WTC11 (cell line): ENCODE data around the gene AK8. TPM values are rescaled to one million over a fixed set of nuclear protein-coding genes. Genes with fewer than 3 reads are reported as not detected.

Experiments
- ATAC-seq: fragments of 200-7000 bp; cut with Tn5 transposase; 2 replicates; pipeline ENCODE4 v1.10.0; 2021; ENCODE audit warnings: mild to moderate bottlenecking, moderate library complexity
- CTCF ChIA-PET: fragments of 300-600 bp; sonication (Branson Sonifier 250); formaldehyde crosslinking; loops from one replicate; lab custom pipeline; 2021; ENCODE audit warnings: antibody characterized with exemption; lab: Charles Lee
- POLR2A ChIA-PET: fragments of 350-600 bp; sonication (Branson Sonifier 250); formaldehyde crosslinking; loops from one replicate; lab custom pipeline; 2021; ENCODE audit warnings: antibody characterized with exemption; lab: Charles Lee
- DNase-seq: peaks from one replicate; pipeline ENCODE4 v3.0.0; 2021; ENCODE audit warnings: low spot score
- H3K27ac Mint-ChIP-seq: 2 replicates; pipeline ENCODE4 v1.8.0; 2021; ENCODE audit warnings: mixed read lengths
- H3K27me3 Mint-ChIP-seq: 2 replicates; pipeline ENCODE4 v1.8.0; 2021; ENCODE audit warnings: low read depth, mild to moderate bottlenecking, moderate library complexity, mixed read lengths
- H3K36me3 Mint-ChIP-seq: 2 replicates; pipeline ENCODE4 v1.8.0; 2021; ENCODE audit warnings: mixed read lengths
- H3K4me1 Mint-ChIP-seq: 2 replicates; pipeline ENCODE4 v1.8.0; 2022; ENCODE audit warnings: mixed read lengths
- H3K4me3 Mint-ChIP-seq: 2 replicates; pipeline ENCODE4 v1.8.0; 2021; ENCODE audit warnings: mild to moderate bottlenecking, moderate library complexity, mixed read lengths
- H3K9me3 Mint-ChIP-seq: 2 replicates; pipeline ENCODE4 v1.8.0; 2021; ENCODE audit warnings: mixed read lengths
- ATF3 ChIP-seq: sonication (generic); formaldehyde crosslinking; conservative IDR thresholded peaks from 2 replicates; pipeline ENCODE4 v1.8.1; 2022; ENCODE audit warnings: mild to moderate bottlenecking, missing genetic modification reagents
- CDX4 ChIP-seq: fragments of 250-450 bp; sonication (Bioruptor Pico); IDR thresholded peaks from 2 replicates; pipeline ENCODE4 v1.9.0; 2021; ENCODE audit warnings: moderate library complexity, mild to moderate bottlenecking, inconsistent platforms, borderline replicate concordance
- CTCF ChIP-seq: fragments of 200-600 bp; IDR thresholded peaks from 2 replicates; pipeline ENCODE4 v1.8.0; 2022; ENCODE audit warnings: antibody characterized with exemption
- E2F4 ChIP-seq: sonication (generic); formaldehyde crosslinking; IDR thresholded peaks from 2 replicates; pipeline ENCODE4 v1.8.1; 2022; ENCODE audit warnings: low read depth, mild to moderate bottlenecking, moderate library complexity, missing genetic modification reagents, borderline replicate concordance
- E2F5 ChIP-seq: sonication (generic); formaldehyde crosslinking; IDR thresholded peaks from 2 replicates; pipeline ENCODE4 v1.8.1; 2022; ENCODE audit warnings: mild to moderate bottlenecking, moderate library complexity, missing genetic modification reagents
- ESRRA ChIP-seq: sonication (generic); formaldehyde crosslinking; IDR thresholded peaks from 2 replicates; pipeline ENCODE4 v1.8.1; 2022; ENCODE audit warnings: mild to moderate bottlenecking, missing genetic modification reagents, borderline replicate concordance
- ETV6 ChIP-seq: sonication (generic); formaldehyde crosslinking; IDR thresholded peaks from 2 replicates; pipeline ENCODE4 v1.8.1; 2022; ENCODE audit warnings: mild to moderate bottlenecking, missing genetic modification reagents
- FOXJ3 ChIP-seq: sonication (generic); formaldehyde crosslinking; IDR thresholded peaks from 2 replicates; pipeline ENCODE4 v1.9.0; 2021; ENCODE audit warnings: missing genetic modification reagents, mild to moderate bottlenecking, borderline replicate concordance
- FOXK1 ChIP-seq: sonication (generic); formaldehyde crosslinking; IDR thresholded peaks from 2 replicates; pipeline ENCODE4 v1.8.0; 2022; ENCODE audit warnings: mild to moderate bottlenecking, moderate library complexity, missing genetic modification reagents
- FOXP1 ChIP-seq: sonication (generic); formaldehyde crosslinking; IDR thresholded peaks from 2 replicates; pipeline ENCODE4 v1.8.0; 2022; ENCODE audit warnings: missing genetic modification reagents, mild to moderate bottlenecking, moderate library complexity, borderline replicate concordance
- GTF2I ChIP-seq: fragments of 250-450 bp; sonication (Bioruptor Pico); conservative IDR thresholded peaks from 2 replicates; pipeline ENCODE4 v1.4.0; 2021; ENCODE audit warnings: mild to moderate bottlenecking
- JAZF1 ChIP-seq: fragments of 250-450 bp; sonication (Bioruptor Pico); IDR thresholded peaks from 2 replicates; pipeline ENCODE4 v1.9.0; 2021; ENCODE audit warnings: moderate library complexity, mild to moderate bottlenecking, inconsistent platforms
- NR2C2 ChIP-seq: sonication (generic); formaldehyde crosslinking; IDR thresholded peaks from 2 replicates; pipeline ENCODE4 v1.8.0; 2022; ENCODE audit warnings: mild to moderate bottlenecking, missing genetic modification reagents
- SP1 ChIP-seq: sonication (generic); formaldehyde crosslinking; conservative IDR thresholded peaks from 2 replicates; pipeline ENCODE4 v1.8.1; 2022; ENCODE audit warnings: missing genetic modification reagents
- TCF7 ChIP-seq: sonication (generic); formaldehyde crosslinking; IDR thresholded peaks from 2 replicates; pipeline ENCODE4 v1.8.0; 2022; ENCODE audit warnings: mild to moderate bottlenecking, low read depth, missing genetic modification reagents, moderate library complexity
- ZMAT4 ChIP-seq: fragments of 250-450 bp; sonication (Bioruptor Pico); IDR thresholded peaks from 2 replicates; pipeline ENCODE4 v1.9.0; 2021; ENCODE audit warnings: mild to moderate bottlenecking
- ZNF138 ChIP-seq: sonication (generic); formaldehyde crosslinking; conservative IDR thresholded peaks from 2 replicates; pipeline ENCODE4 v1.8.1; 2022; ENCODE audit warnings: mild to moderate bottlenecking, moderate library complexity, missing genetic modification reagents
- ZNF263 ChIP-seq: sonication (generic); formaldehyde crosslinking; IDR thresholded peaks from 2 replicates; pipeline ENCODE4 v1.8.1; 2022; ENCODE audit warnings: low read depth, mild to moderate bottlenecking, moderate library complexity, missing genetic modification reagents
- ZNF317 ChIP-seq: sonication (generic); formaldehyde crosslinking; IDR thresholded peaks from 2 replicates; pipeline ENCODE4 v1.8.1; 2023; ENCODE audit warnings: low read depth, mild to moderate bottlenecking, moderate library complexity, missing genetic modification reagents, borderline replicate concordance
- ZNF396 ChIP-seq: fragments of 250-450 bp; sonication (Bioruptor Pico); IDR thresholded peaks from 2 replicates; pipeline ENCODE4 v1.8.0; 2021; ENCODE audit warnings: mild to moderate bottlenecking, moderate library complexity, borderline replicate concordance
- ZNF416 ChIP-seq: fragments of 250-450 bp; sonication (Bioruptor Pico); IDR thresholded peaks from 2 replicates; pipeline ENCODE4 v1.9.0; 2021; ENCODE audit warnings: mild to moderate bottlenecking, inconsistent platforms
- ZNF425 ChIP-seq: fragments of 250-450 bp; sonication (Bioruptor Pico); conservative IDR thresholded peaks from 2 replicates; pipeline ENCODE4 v1.9.0; 2021; ENCODE audit warnings: mild to moderate bottlenecking
- ZSCAN18 ChIP-seq: fragments of 250-450 bp; sonication (Bioruptor Pico); IDR thresholded peaks from 2 replicates; pipeline ENCODE4 v2.1.2; 2022; ENCODE audit warnings: mild to moderate bottlenecking, moderate library complexity
- total RNA-seq: library from RNA; stranded (reverse); gene quantifications from 3 replicates; pipeline ENCODE4 v1.2.3, GENCODE V29; 2021

AK8 gene
- total RNA-seq, 1 experiment from 2014 or later, result 0.48 TPM

GRCh38 chr9:132896264-132896663, 18.2 kb upstream of the AK8 start (continued):
- TF ChIP-seq ATF3 (no peak), JAZF1 (CRISPR knock-in tag) (no peak), E2F4 (CRISPR knock-in tag) (no peak), ESRRA (CRISPR knock-in tag) (no peak), SP1 (no peak), ZNF138 (CRISPR knock-in tag) (no peak), ZNF317 (CRISPR knock-in tag) (no peak), ZNF263 (CRISPR knock-in tag) (no peak)

- DNase-seq (no peak), ATAC-seq (no peak)
- Mint-ChIP-seq H3K27ac (no peak overlapping the region), H3K4me3 (no peak overlapping the region), H3K36me3 (peaks cover 38% of the 10 kb centered on the region), H3K4me1 (no peaks in the 10 kb centered on the region; the same call in 1 of the 2 replicates), H3K9me3 (no peaks in the 10 kb centered on the region), H3K27me3 (no peaks in the 10 kb centered on the region)
- POLR2A ChIA-PET, result no interaction called here
- CTCF ChIA-PET, result interaction anchor here (2.1 kb wide), 1 partner anchor 46 kb away, joined by 5 read pairs; no protein-coding TSS in a partner anchor
- TF ChIP-seq ZSCAN18 (no peak), CTCF (no peak), NR2C2 (CRISPR knock-in tag) (no peak), ZNF416 (CRISPR knock-in tag) (no peak), GTF2I (no peak), CDX4 (no peak), ETV6 (CRISPR knock-in tag) (no peak), ZMAT4 (CRISPR knock-in tag) (no peak), FOXP1 (no peak), FOXJ3 (CRISPR knock-in tag) (no peak), TCF7 (CRISPR knock-in tag) (no peak), ZNF396 (CRISPR knock-in tag) (no peak), FOXK1 (CRISPR knock-in tag) (no peak), ZNF425 (CRISPR knock-in tag) (no peak), E2F5 (CRISPR knock-in tag) (no peak)
Observed at GRCh38 chr9:132894862-132895835, 17.1 kb upstream of the AK8 start.
